HL-60 (cell line): ENCODE results near the gene MYOF.

ENCODE experiments used
- DNase-seq, 2 experiments: peaks; one replicate each; pipeline ENCODE4 v3.0.0-alpha.2; 2010 to 2020; ENCODE audit warnings: low read depth in 1 of 2, low spot score in 1 of 2
- H3K27ac ChIP-seq: fragments of 250-450 bp; sonication (Bioruptor Pico); replicated peaks from 2 replicates; pipeline ENCODE4 v1.5.1; 2020; ENCODE audit warnings: mild to moderate bottlenecking, moderate library complexity
- H3K27me3 ChIP-seq: fragments of 250-450 bp; sonication (Bioruptor Pico); 2 replicates; pipeline ENCODE4 v1.5.1; 2021; ENCODE audit warnings: mild to moderate bottlenecking, moderate library complexity; ENCODE audit not compliant: insufficient read depth, poor library complexity, severe bottlenecking
- H3K4me3 ChIP-seq: replicated peaks from 2 replicates; pipeline ENCODE4 v1.5.1; 2011; ENCODE audit warnings: mild to moderate bottlenecking, control low read depth, low read length; ENCODE audit not compliant: insufficient read depth
- GABPA ChIP-seq: IDR thresholded peaks from 2 replicates; pipeline ENCODE4 v1.6.1; 2012; ENCODE audit warnings: low read depth
- POLR2AphosphoS5 ChIP-seq: IDR thresholded peaks from 2 replicates; pipeline ENCODE4 v1.6.1; 2012; ENCODE audit warnings: low read depth
- SPI1 ChIP-seq: IDR thresholded peaks from 2 replicates; pipeline ENCODE4 v1.6.1; 2012; ENCODE audit warnings: low read depth, mild to moderate bottlenecking, borderline replicate concordance
- TF ChIP-seq, protein P1 (sequence below): IDR thresholded peaks from one replicate; pipeline ENCODE4 v1.5.1; 2011; ENCODE audit warnings: low read length, control low read depth, inconsistent platforms; ENCODE audit not compliant: insufficient read depth
- TF ChIP-seq, protein P2 (sequence below): IDR thresholded peaks from 2 replicates; pipeline ENCODE4 v1.6.1; 2012; ENCODE audit warnings: low read depth; ENCODE audit not compliant: insufficient replicate concordance

MYOF gene

DNA sequence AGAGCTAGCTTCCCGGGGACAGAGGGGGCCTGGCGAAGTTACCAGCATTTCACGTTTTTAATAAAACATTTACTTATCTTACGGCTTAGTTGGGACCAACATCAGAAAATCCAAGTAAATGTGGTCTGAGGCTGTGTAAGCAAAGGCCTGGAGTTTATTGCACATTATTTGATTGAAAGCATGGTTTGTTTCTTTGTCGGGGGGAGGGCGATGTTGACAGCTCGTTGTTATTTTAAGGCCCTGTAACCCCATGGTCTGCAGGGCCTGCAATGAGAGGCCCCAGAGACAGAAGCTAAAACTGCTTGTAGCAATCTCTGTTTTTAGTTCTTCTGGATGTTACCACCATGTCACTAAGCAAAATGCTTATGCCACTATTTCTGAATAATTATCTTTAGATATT, 88.9 kb downstream of the MYOF start:
- no peak for DNase-seq
- no peaks in the 10 kb centered on the region for H3K27me3 ChIP-seq
- TF ChIP-seq POLR2AphosphoS5 (no peak), GABPA (no peak), SPI1 (no peak)
- TF ChIP-seq, protein P1, sequence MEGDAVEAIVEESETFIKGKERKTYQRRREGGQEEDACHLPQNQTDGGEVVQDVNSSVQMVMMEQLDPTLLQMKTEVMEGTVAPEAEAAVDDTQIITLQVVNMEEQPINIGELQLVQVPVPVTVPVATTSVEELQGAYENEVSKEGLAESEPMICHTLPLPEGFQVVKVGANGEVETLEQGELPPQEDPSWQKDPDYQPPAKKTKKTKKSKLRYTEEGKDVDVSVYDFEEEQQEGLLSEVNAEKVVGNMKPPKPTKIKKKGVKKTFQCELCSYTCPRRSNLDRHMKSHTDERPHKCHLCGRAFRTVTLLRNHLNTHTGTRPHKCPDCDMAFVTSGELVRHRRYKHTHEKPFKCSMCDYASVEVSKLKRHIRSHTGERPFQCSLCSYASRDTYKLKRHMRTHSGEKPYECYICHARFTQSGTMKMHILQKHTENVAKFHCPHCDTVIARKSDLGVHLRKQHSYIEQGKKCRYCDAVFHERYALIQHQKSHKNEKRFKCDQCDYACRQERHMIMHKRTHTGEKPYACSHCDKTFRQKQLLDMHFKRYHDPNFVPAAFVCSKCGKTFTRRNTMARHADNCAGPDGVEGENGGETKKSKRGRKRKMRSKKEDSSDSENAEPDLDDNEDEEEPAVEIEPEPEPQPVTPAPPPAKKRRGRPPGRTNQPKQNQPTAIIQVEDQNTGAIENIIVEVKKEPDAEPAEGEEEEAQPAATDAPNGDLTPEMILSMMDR: no peak
- TF ChIP-seq, protein P2, sequence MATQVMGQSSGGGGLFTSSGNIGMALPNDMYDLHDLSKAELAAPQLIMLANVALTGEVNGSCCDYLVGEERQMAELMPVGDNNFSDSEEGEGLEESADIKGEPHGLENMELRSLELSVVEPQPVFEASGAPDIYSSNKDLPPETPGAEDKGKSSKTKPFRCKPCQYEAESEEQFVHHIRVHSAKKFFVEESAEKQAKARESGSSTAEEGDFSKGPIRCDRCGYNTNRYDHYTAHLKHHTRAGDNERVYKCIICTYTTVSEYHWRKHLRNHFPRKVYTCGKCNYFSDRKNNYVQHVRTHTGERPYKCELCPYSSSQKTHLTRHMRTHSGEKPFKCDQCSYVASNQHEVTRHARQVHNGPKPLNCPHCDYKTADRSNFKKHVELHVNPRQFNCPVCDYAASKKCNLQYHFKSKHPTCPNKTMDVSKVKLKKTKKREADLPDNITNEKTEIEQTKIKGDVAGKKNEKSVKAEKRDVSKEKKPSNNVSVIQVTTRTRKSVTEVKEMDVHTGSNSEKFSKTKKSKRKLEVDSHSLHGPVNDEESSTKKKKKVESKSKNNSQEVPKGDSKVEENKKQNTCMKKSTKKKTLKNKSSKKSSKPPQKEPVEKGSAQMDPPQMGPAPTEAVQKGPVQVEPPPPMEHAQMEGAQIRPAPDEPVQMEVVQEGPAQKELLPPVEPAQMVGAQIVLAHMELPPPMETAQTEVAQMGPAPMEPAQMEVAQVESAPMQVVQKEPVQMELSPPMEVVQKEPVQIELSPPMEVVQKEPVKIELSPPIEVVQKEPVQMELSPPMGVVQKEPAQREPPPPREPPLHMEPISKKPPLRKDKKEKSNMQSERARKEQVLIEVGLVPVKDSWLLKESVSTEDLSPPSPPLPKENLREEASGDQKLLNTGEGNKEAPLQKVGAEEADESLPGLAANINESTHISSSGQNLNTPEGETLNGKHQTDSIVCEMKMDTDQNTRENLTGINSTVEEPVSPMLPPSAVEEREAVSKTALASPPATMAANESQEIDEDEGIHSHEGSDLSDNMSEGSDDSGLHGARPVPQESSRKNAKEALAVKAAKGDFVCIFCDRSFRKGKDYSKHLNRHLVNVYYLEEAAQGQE: no peak
- H3K4me3 ChIP-seq: no peak overlapping the region
- H3K27ac ChIP-seq: no peak overlapping the region

DNA sequence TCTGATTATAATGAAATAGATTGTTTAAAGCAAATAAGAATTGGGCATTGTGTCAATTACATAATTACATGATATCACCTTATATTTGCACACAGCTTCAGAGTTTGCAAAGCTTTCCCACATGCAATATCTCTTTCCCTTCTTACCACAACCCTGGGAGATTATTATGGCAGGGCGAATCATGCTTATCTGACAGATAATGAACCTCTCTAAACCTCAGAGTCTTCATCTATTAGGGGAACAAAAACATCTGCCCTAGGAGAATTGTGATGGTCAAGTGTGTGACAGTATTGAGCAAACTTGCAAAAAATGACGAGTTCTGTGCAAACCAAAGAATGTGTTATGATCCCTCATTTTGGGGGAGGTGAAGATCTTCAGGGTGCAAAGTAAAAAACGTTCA, 90.0 kb downstream of the MYOF start:
- no peak for DNase-seq
- TF ChIP-seq, protein P1: no peak
- Histone ChIP-seq H3K27me3 (no peaks in the 10 kb centered on the region), H3K4me3 (no peak overlapping the region), H3K27ac (no peak overlapping the region)

DNA sequence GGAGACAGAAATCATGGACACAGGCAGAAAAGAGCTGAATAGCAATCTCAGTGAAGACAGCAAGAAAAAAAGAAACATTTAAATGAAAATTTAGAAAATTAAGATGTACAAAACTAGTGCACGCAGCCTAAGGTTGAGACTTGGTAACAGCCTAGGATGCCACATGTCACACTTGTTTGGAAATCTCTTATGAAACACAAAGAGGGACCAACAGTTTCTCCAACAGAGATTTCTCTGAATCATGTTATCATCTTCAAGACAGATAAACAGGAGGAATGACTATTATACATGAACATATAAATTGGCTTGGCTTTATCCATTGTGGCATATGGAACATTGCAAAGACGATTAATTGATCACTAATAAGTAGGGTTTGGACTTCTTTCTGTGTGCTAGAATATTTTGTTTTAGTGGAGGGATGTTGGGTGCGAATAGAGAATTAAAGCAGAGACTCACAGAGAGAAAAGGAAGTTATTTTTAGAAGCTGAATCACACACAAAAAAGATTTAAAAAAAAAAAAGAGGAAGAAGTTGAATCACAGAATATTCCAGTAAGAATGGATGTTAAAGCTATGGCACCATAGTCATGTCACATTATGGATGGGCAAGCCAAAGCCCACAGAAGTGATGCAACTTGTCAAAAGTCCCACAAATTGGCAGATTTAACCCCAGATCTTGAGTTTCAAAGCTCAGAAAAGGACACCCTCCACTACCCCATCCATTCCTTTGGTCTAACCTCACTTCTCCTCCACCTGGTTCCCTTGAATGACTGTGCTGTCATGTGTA, 91.6 kb downstream of the MYOF start:
- no peak overlapping the region for H3K27ac ChIP-seq
- H3K4me3 ChIP-seq: no peak overlapping the region
- DNase-seq: no peak
- H3K27me3 ChIP-seq: no peaks in the 10 kb centered on the region
- no peak for TF ChIP-seq POLR2AphosphoS5
- TF ChIP-seq, protein P2: no peak
- TF ChIP-seq SPI1: no peak
- TF ChIP-seq, protein P1: no peak
- TF ChIP-seq GABPA: no peak
